GM12878 (cell line): ENCODE results near the gene PSMF1. TPM values are rescaled to one million over a fixed set of nuclear protein-coding genes. Genes with fewer than 3 reads are reported as not detected.
A peak's percentile ranks its signal among the peaks of the same experiment; 100 is the strongest.

Source experiments
- ATAC-seq: fragments of 200-7000 bp; cut with Tn5 transposase; 3 replicates; pipeline ENCODE4 v1.9.1; 2020; ENCODE audit warnings: mild to moderate bottlenecking, moderate library complexity
- BruUV-seq: library from RNA; stranded (reverse); fragments of 400-500 nt; replicated peaks from 2 replicates; lab custom pipeline; 2021; lab: Mats Ljungman, UMichigan
- CTCF ChIA-PET: fragments of 300-600 bp; sonication (Branson Sonifier 250); formaldehyde crosslinking; extraction: SDS; loops from one replicate; lab custom pipeline; 2021; ENCODE audit warnings: inconsistent platforms; lab: Yijun Ruan, JAX
- POLR2A ChIA-PET: fragments of 350-600 bp; formaldehyde crosslinking; extraction: SDS; loops from one replicate; lab custom pipeline; 2021; ENCODE audit warnings: inconsistent platforms; lab: Charles Lee
- RAD21 ChIA-PET: fragments of 300-600 bp; sonication (Branson Sonifier 250); formaldehyde crosslinking; loops from one replicate; lab custom pipeline; 2023; ENCODE audit warnings: antibody characterized with exemption; ENCODE audit not compliant: unreplicated experiment; lab: Charles Lee
- SMC1A ChIA-PET: fragments of 300-600 bp; sonication (Branson Sonifier 250); formaldehyde crosslinking; loops from one replicate; lab custom pipeline; 2023; ENCODE audit not compliant: unreplicated experiment, uncharacterized antibody; lab: Charles Lee
- DNase-seq: peaks from one replicate; pipeline ENCODE4 v3.0.0-alpha.2; 2011; ENCODE audit warnings: low read depth, low spot score
- FAIRE-seq: peaks from 3 replicates; lab custom pipeline; 2011; peaks lifted over from hg19 to GRCh38; lab: Jason Lieb, UNC
- H2AFZ ChIP-seq: 2 replicates; pipeline ENCODE4 v1.6.0; 2011; ENCODE audit warnings: low read depth, low read length, control low read depth; ENCODE audit not compliant: control insufficient read depth
- H3K27ac ChIP-seq: 2 replicates; pipeline ENCODE4 v1.5.1; 2011; ENCODE audit warnings: control low read depth; ENCODE audit not compliant: control insufficient read depth, insufficient read depth
- H3K27me3 ChIP-seq, 2 experiments: replicated peaks in 1 of 2; 2 replicates each; pipeline versions ENCODE4 v1.6.0 to v1.6.1; 2011; ENCODE audit warnings: low read length in 1 of 2; ENCODE audit not compliant: control insufficient read depth in 2 of 2, insufficient read depth in 2 of 2
- H3K36me3 ChIP-seq, 2 experiments: 2 replicates each; pipeline ENCODE4 v1.5.1; 2011; ENCODE audit warnings: low read length in 1 of 2; ENCODE audit not compliant: control insufficient read depth in 2 of 2, insufficient read depth in 2 of 2
- H3K4me1 ChIP-seq: 2 replicates; pipeline ENCODE4 v1.6.1; 2011; ENCODE audit warnings: mild to moderate bottlenecking, low read length, moderate library complexity, mixed read lengths; ENCODE audit not compliant: control insufficient read depth, insufficient read depth
- H3K4me2 ChIP-seq: 2 replicates; pipeline ENCODE4 v1.6.0; 2011; ENCODE audit warnings: control low read depth; ENCODE audit not compliant: control insufficient read depth, insufficient read depth
- H3K4me3 ChIP-seq: fragments of 200-600 bp; sonication (generic); 2 replicates; pipeline ENCODE4 v1.5.1; 2016
- H3K79me2 ChIP-seq: 2 replicates; pipeline ENCODE4 v1.6.0; 2011; ENCODE audit warnings: low read length; ENCODE audit not compliant: control insufficient read depth, insufficient read depth
- H3K9ac ChIP-seq: 2 replicates; pipeline ENCODE4 v1.8.0; 2011; ENCODE audit warnings: low read length, control low read depth, mixed read lengths; ENCODE audit not compliant: control insufficient read depth, insufficient read depth
- H3K9me3 ChIP-seq: replicated peaks from 3 replicates; pipeline ENCODE4 v1.5.1; 2011; ENCODE audit warnings: mild to moderate bottlenecking, low read length; ENCODE audit not compliant: control insufficient read depth, insufficient read depth
- H4K20me1 ChIP-seq: 2 replicates; pipeline ENCODE4 v1.6.0; 2011; ENCODE audit not compliant: control insufficient read depth, insufficient read depth
- LARP7 ChIP-seq: fragments of 450-650 bp; IDR thresholded peaks from 2 replicates; pipeline ENCODE4 v1.6.1; 2017; ENCODE audit warnings: mild to moderate bottlenecking
- PAX8 ChIP-seq: fragments of 450-650 bp; IDR thresholded peaks from 2 replicates; pipeline ENCODE4 v1.6.1; 2017; ENCODE audit warnings: mild to moderate bottlenecking, moderate library complexity
- WGBS: methylation state at CpG from one replicate; pipeline ENCODE4 v1.1.6; 2016; ENCODE audit warnings: low lambda C conversion rate; ENCODE audit not compliant: insufficient replicate concordance, insufficient coverage; ENCODE audit errors: missing lambda C conversion rate; 5-methylcytosine and 5-hydroxymethylcytosine counted together
- in situ Hi-C: fragments of 300-500 bp; cut with MboI; formaldehyde crosslinking; loops from 9 replicates; pipeline ENCODE4 v1.14.3; 2018; ENCODE audit warnings: mixed read lengths
- intact Hi-C: fragments of 100-400 bp; cut with micrococcal nuclease; formaldehyde crosslinking; loops from one replicate; pipeline ENCODE4 v1.14.2; 2022; ENCODE audit not compliant: unreplicated experiment
- polyA plus RNA-seq, 11 experiments: library from polyadenylated mRNA; depleted of rRNA in 4 of 11; unstranded in 6 of 11; stranded (reverse) in 5 of 11; fragments of >200 nt; fragmentation: Nextera tagmentation in 4 of 11; fragmentation: Illumina TruSeq in 1 of 11; extraction: Ambion mirVana in 4 of 11; extraction: Trizol in 1 of 11; gene quantifications; 1 replicate in 1 of 11; 2 replicates in 10 of 11; pipeline versions ENCODE4 v1.2.1 to v1.2.3, GENCODE V29; 2011 to 2016; ENCODE audit warnings: inconsistent platforms in 2 of 11, missing spikeins in 2 of 11, low read depth in 1 of 11
- total RNA-seq, 4 experiments: library from RNA; depleted of rRNA in 3 of 4; stranded (reverse); fragments of >200 nt in 3 of 4; fragmentation: Illumina TruSeq in 1 of 4; extraction: Trizol in 1 of 4; gene quantifications; 2 replicates each; pipeline versions ENCODE4 v1.2.1 to v1.2.3, GENCODE V29; 2013 to 2021
- TF ChIP-seq, protein P1 (sequence below), 3 experiments: IDR thresholded peaks in 2 of 3; conservative IDR thresholded peaks in 1 of 3; 2 replicates each; pipeline ENCODE4 v1.5.1; 2011; ENCODE audit warnings: low read depth in 3 of 3, low read length in 3 of 3, mild to moderate bottlenecking in 3 of 3, control low read depth in 2 of 3, moderate library complexity in 2 of 3, inconsistent platforms in 1 of 3, mixed read lengths in 1 of 3; ENCODE audit not compliant: control insufficient read depth in 2 of 3, insufficient read depth in 1 of 3; ENCODE audit errors: extremely low read depth in 1 of 3

PSMF1 gene
- total and polyA plus RNA-seq, 10 of the 15 experiments (the other 5 are each of a cell fraction or from before 2014, with no cell fraction given), result 14.2 to 173 (median 40.6) TPM

DNA sequence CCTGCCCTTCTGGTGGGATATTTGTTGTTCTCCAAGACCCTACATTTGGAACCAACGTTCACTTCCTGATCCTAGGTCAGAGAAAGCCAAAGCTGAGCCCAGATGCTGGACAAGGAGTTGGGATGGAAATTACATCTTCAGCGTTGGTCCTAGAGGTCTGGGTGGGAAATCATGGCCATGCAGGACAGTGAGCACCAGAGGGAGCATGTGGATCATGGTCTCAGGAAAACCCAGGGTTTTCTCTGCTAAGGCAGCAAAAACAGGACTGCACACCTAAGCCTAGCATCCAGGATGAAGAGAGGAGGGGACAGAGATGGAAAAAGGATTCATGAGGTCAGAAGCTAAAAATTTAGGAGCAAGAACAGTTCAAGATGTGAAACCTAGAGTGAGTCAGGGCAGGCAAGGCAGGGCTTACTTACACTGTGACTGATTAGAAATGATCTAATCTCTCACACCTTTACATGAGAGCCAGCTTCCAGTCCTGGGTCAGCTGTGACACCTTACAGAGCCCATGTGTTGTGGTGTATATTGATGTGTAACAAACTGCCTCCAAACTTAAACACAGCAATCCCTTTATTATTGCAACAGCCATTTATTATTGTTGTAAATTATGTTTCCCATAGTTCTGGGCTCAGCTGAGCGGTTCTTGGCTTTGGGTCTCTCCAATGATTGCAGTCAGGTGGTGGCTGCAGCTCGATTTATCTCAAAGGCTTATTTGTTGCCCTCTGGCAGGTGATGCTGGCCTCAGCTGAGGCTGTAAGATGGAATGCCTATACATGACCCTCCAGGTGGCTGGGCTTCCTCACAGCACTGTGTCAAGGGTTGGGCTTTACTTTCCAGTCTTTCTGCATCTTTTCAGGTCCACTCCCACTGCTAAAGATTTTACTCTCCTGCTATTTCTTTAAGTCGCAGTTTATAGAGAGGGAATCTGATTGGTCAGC lies 91.3 kb downstream of the PSMF1 start:
- no peaks in the 10 kb centered on the region for H3K4me1 ChIP-seq
- H3K27me3 ChIP-seq, result peaks cover 0 to 4% of the 10 kb centered on the region in 2 experiments; a peak in 2 of 4 replicates
- no peaks in the 10 kb centered on the region for H3K36me3 ChIP-seq
- TF ChIP-seq LARP7 (no peak), PAX8 (no peak)
- TF ChIP-seq, protein P1, sequence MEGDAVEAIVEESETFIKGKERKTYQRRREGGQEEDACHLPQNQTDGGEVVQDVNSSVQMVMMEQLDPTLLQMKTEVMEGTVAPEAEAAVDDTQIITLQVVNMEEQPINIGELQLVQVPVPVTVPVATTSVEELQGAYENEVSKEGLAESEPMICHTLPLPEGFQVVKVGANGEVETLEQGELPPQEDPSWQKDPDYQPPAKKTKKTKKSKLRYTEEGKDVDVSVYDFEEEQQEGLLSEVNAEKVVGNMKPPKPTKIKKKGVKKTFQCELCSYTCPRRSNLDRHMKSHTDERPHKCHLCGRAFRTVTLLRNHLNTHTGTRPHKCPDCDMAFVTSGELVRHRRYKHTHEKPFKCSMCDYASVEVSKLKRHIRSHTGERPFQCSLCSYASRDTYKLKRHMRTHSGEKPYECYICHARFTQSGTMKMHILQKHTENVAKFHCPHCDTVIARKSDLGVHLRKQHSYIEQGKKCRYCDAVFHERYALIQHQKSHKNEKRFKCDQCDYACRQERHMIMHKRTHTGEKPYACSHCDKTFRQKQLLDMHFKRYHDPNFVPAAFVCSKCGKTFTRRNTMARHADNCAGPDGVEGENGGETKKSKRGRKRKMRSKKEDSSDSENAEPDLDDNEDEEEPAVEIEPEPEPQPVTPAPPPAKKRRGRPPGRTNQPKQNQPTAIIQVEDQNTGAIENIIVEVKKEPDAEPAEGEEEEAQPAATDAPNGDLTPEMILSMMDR (IDR thresholded peaks at IDR 0.05 in 2 of 3, conservative IDR thresholded peaks at IDR 0.05 in 1 of 3; ENCODE audit: control insufficient read depth in 2 of 3, extremely low read depth in 1 of 3, insufficient read depth in 1 of 3, low read depth in 3 of 3, low read length in 3 of 3), result peak in 2 of 3 experiments; percentile 4 to 17; a peak in 1 of 6 replicates
- SMC1A ChIA-PET, result interaction anchor here (0.9 kb wide), 1 partner anchor 254 kb away, joined by 3 read pairs; no protein-coding TSS in a partner anchor
- CTCF ChIA-PET, result interaction anchor here (0.6 to 2.0 kb wide), 4 partner anchors 8 to 592 kb away, joined by 3 to 8 read pairs (median 4); no protein-coding TSS in a partner anchor
- no TSS peak for BruUV-seq
- POLR2A ChIA-PET, result no interaction called here
- H3K9me3 ChIP-seq, result no peaks in the 10 kb centered on the region
- H2AFZ ChIP-seq, result no peak overlapping the region
- ATAC-seq (no peak), FAIRE-seq (no peak), DNase-seq (no peak)
- RAD21 ChIA-PET, result no interaction called here
- H3K79me2 ChIP-seq, result no peaks in the 10 kb centered on the region
- H3K27ac ChIP-seq, result no peak overlapping the region
- in situ Hi-C loops (loop anchor here (5.0 kb wide), 1 partner anchor 392 kb away; no protein-coding TSS in a partner anchor), intact Hi-C loops (no loop called here)
- H3K4me2 ChIP-seq, result no peak overlapping the region
- 6% methylated on average over 5 of the region's 5 CpGs for WGBS
- H3K4me3 ChIP-seq, result no peak overlapping the region
- H3K9ac ChIP-seq, result no peak overlapping the region
- H4K20me1 ChIP-seq, result no peaks in the 10 kb centered on the region
